AG04449 (cell line): ENCODE data around the gene PRKAR2B.
"Not testable (repeated sequence)": the region's sequence is repeated elsewhere in the genome, so short reads cannot be mapped to it uniquely, and the experiment has no call there.

ENCODE experiments used
- CTCF ChIA-PET: fragments of 350-600 bp; formaldehyde crosslinking; extraction: SDS; loops from one replicate; lab custom pipeline; 2021; ENCODE audit warnings: antibody characterized with exemption; lab: Yijun Ruan, JAX
- POLR2A ChIA-PET: fragments of 400-600, 350-600 bp; formaldehyde crosslinking; extraction: SDS; loops from one replicate; lab custom pipeline; 2020; ENCODE audit warnings: antibody characterized with exemption, inconsistent platforms; lab: Yijun Ruan, JAX
- DNase-seq: peaks from one replicate; pipeline ENCODE4 v3.0.0-alpha.2; 2010; ENCODE audit warnings: low read depth, low spot score
- H3K4me3 ChIP-seq: 2 replicates; pipeline ENCODE4 v1.5.1; 2011; ENCODE audit warnings: low read depth, mild to moderate bottlenecking, control low read depth, low read length
- CTCF ChIP-seq: IDR thresholded peaks from one replicate; pipeline ENCODE4 v1.5.1; 2011; ENCODE audit warnings: mild to moderate bottlenecking, moderate library complexity, low read length, control low read depth, inconsistent platforms; ENCODE audit not compliant: insufficient read depth; ENCODE audit errors: missing control alignments

Gene PRKAR2B

GRCh38 chr7:107039199-107039900 is 5.2 kb upstream of the PRKAR2B start:
- TF ChIP-seq CTCF, result no peak
- no peak for DNase-seq
- no peak overlapping the region for H3K4me3 ChIP-seq
- ChIA-PET CTCF (no interaction called here), POLR2A (no interaction called here)

- no peak overlapping the region for H3K4me3 ChIP-seq
- POLR2A ChIA-PET, result no interaction called here
- no peak for DNase-seq
- TF ChIP-seq CTCF, result no peak
- CTCF ChIA-PET, result no interaction called here
These were observed 3.4 kb upstream of the PRKAR2B start for GRCh38 chr7:107041097-107041496.

DNA sequence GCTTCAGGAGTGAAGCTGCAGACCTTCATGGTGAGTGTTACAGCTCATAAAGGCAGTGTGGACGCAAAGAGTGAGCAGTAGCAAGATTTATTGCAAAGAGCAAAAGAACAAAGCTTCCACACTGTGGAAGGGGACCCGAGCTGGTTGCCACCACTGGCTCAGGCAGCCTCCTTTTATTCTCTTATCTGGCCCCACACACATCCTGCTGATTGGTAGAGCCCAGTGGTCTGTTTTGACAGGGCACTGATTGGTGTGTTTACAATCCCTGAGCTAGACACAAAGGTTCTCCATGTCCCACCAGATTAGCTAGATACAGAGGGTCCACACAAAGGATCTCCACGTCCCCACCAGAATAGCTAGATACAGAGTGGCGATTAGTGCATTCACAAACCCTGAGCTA is 2.7 kb upstream of the PRKAR2B start:
- H3K4me3 ChIP-seq, DNase-seq, POLR2A ChIA-PET, CTCF ChIA-PET: not testable (repeated sequence)

- DNase-seq, POLR2A ChIA-PET, H3K4me3 ChIP-seq, CTCF ChIA-PET: not testable (repeated sequence)
These were observed 2.1 kb upstream of the PRKAR2B start for GRCh38 chr7:107042326-107042910.

- POLR2A ChIA-PET, result no interaction called here
- CTCF ChIA-PET, result no interaction called here
- no peak for DNase-seq
- no peak for TF ChIP-seq CTCF
- no peak overlapping the region for H3K4me3 ChIP-seq
These were observed 1.0 kb upstream of the PRKAR2B start for GRCh38 chr7:107043491-107043890.

DNA sequence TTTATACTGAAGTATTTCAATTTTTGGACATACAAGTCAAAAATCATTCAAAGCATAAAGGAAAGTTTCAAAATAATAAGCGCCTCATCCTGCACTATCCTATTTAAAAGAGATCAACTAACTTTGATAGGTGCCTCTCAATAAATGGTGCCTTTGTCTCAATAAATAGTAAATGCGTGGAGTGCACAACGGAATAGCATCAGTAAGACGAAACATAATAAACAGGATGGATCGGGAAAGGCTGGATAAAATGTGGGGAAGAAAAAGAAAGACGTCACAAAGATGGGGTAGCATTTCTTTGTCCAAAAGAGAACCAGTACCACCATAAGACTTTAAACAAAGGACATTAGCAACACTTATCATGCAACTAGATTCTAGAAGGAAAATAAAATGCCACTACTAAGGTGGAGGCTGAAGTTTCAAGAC is 571 bp upstream of the PRKAR2B start:
- ChIA-PET POLR2A (no interaction called here), CTCF (no interaction called here)
- no peak for TF ChIP-seq CTCF
- peak overlapping the region; percentile 71 for H3K4me3 ChIP-seq
- no peak for DNase-seq

GRCh38 chr7:107045195-107045960 is 873 bp downstream of the PRKAR2B start:
- DNase-seq, result no peak
- ChIA-PET POLR2A (no interaction called here), CTCF (interaction anchor here (1.2 to 1.3 kb wide), 3 partner anchors 12 to 251 kb away, joined by 3 read pairs; no protein-coding TSS in a partner anchor)
- no peak for TF ChIP-seq CTCF
- peak overlapping the region; percentile 71 for H3K4me3 ChIP-seq
